MM.1S (cell line): ENCODE results near the gene HCCS.
"Not testable (repeated sequence)": the region's sequence is repeated elsewhere in the genome, so short reads cannot be mapped to it uniquely, and the experiment has no call there.

Experiments used
- CTCF ChIP-seq: fragments of 300-600 bp; sonication (generic); IDR thresholded peaks from 2 replicates; pipeline ENCODE4 v1.5.1; 2016; ENCODE audit warnings: antibody characterized with exemption, low read length, mixed read lengths
- EZH2 ChIP-seq: fragments of 300-600 bp; sonication (generic); optimal IDR thresholded peaks from 2 replicates; pipeline ENCODE3; 2017; ENCODE audit warnings: low read depth, mild to moderate bottlenecking, antibody characterized with exemption, low read length, mixed read lengths
- EZH2phosphoT487 ChIP-seq: fragments of 300-600 bp; sonication (generic); IDR thresholded peaks from 2 replicates; pipeline ENCODE4 v1.6.1; 2018; ENCODE audit warnings: antibody characterized with exemption, low read length

GRCh38 chrX:11123087-11123486 is 12.0 kb downstream of the HCCS start:
- TF ChIP-seq CTCF, EZH2, EZH2phosphoT487: not testable (repeated sequence)
